Panc1 (cell line): ENCODE data around the gene RANGAP1. TPM values are rescaled to one million over a fixed set of nuclear protein-coding genes. Genes with fewer than 3 reads are reported as not detected.

Source experiments
- ATAC-seq: fragments of 200-7000 bp; cut with Tn5 transposase; 2 replicates; pipeline ENCODE4 v1.9.1; 2020; ENCODE audit warnings: mild to moderate bottlenecking, moderate library complexity
- BruUV-seq: library from RNA; stranded (reverse); fragments of 400-500 nt; replicated peaks from 2 replicates; lab custom pipeline; 2021; lab: Mats Ljungman, UMichigan
- CTCF ChIA-PET: fragments of 300-600 bp; sonication (Branson Sonifier 250); formaldehyde crosslinking; loops from one replicate; lab custom pipeline; 2022; ENCODE audit warnings: antibody characterized with exemption; lab: Charles Lee
- POLR2A ChIA-PET: fragments of 300-600 bp; sonication (Branson Sonifier 250); formaldehyde crosslinking; loops from one replicate; lab custom pipeline; 2022; ENCODE audit warnings: antibody characterized with exemption; lab: Charles Lee
- DNase-seq: peaks from one replicate; pipeline ENCODE4 v3.0.0-alpha.2; 2010; ENCODE audit warnings: low read depth, low spot score
- H3K27ac ChIP-seq: 2 replicates; pipeline ENCODE4 v1.5.1; 2011; ENCODE audit warnings: mild to moderate bottlenecking, low read length, inconsistent platforms
- H3K27me3 ChIP-seq: fragments of 200-500 bp; sonication (Bioruptor generic); 2 replicates; pipeline ENCODE4 v1.6.0; 2014; ENCODE audit warnings: low read length, inconsistent platforms; ENCODE audit not compliant: control insufficient read depth, insufficient read depth
- H3K36me3 ChIP-seq: fragments of 200-500 bp; sonication (Bioruptor generic); 2 replicates; pipeline ENCODE4 v1.5.1; 2014; ENCODE audit warnings: inconsistent platforms, mild to moderate bottlenecking, low read length, moderate library complexity; ENCODE audit not compliant: control insufficient read depth, insufficient read depth
- H3K4me1 ChIP-seq: 2 replicates; pipeline ENCODE4 v1.5.1; 2011; ENCODE audit warnings: inconsistent platforms, mild to moderate bottlenecking, low read length, moderate library complexity; ENCODE audit not compliant: control insufficient read depth, insufficient read depth
- H3K4me3 ChIP-seq, 2 experiments: 2 replicates each; pipeline ENCODE4 v1.5.1; 2011 to 2012; ENCODE audit warnings: low read depth in 2 of 2, low read length in 2 of 2, mild to moderate bottlenecking in 2 of 2, inconsistent platforms in 1 of 2, moderate library complexity in 1 of 2
- H3K9me3 ChIP-seq: fragments of 200-500 bp; sonication (Bioruptor generic); 2 replicates; pipeline ENCODE4 v1.5.1; 2014; ENCODE audit warnings: low read depth, mild to moderate bottlenecking, inconsistent platforms, low read length, moderate library complexity; ENCODE audit not compliant: control insufficient read depth, insufficient read depth
- CTCF ChIP-seq: fragments of 450-650 bp; IDR thresholded peaks from 2 replicates; pipeline ENCODE4 v1.5.1; 2017; ENCODE audit warnings: mild to moderate bottlenecking
- POLR2AphosphoS5 ChIP-seq: IDR thresholded peaks from 2 replicates; pipeline ENCODE4 v1.6.1; 2012; ENCODE audit warnings: mild to moderate bottlenecking, low read depth, low read length, moderate library complexity
- REST ChIP-seq, 2 experiments: IDR thresholded peaks; 2 replicates each; pipeline ENCODE4 v1.6.1; 2011 to 2012; ENCODE audit warnings: low read depth in 2 of 2, control low read depth in 1 of 2, low read length in 1 of 2, mild to moderate bottlenecking in 1 of 2, moderate library complexity in 1 of 2; ENCODE audit not compliant: insufficient read depth in 1 of 2
- SIN3A ChIP-seq: IDR thresholded peaks from 2 replicates; pipeline ENCODE4 v1.6.1; 2012; ENCODE audit warnings: low read depth, mild to moderate bottlenecking, low read length, moderate library complexity, borderline replicate concordance; ENCODE audit not compliant: insufficient read depth
- TCF7L2 ChIP-seq: IDR thresholded peaks from 2 replicates; pipeline ENCODE4 v1.6.1; 2011; ENCODE audit warnings: mild to moderate bottlenecking, low read depth, low read length, inconsistent platforms
- in situ Hi-C: cut with HindIII; loops from 2 replicates; pipeline ENCODE4 v1.10.0; 2016; ENCODE audit warnings: low sequenced_read_pairs, low pct_unique_long_range_greater_than_20kb
- intact Hi-C: fragments of 100-400 bp; cut with micrococcal nuclease; formaldehyde crosslinking; loops from one replicate; pipeline ENCODE4 v1.10.0; 2022; ENCODE audit not compliant: unreplicated experiment
- total RNA-seq: library from RNA; stranded (reverse); gene quantifications from one replicate; pipeline ENCODE4 v1.2.1, GENCODE V29; 2021; ENCODE audit not compliant: unreplicated experiment

The RANGAP1 gene
- total RNA-seq, 1 experiment from 2014 or later: 140 TPM

DNA sequence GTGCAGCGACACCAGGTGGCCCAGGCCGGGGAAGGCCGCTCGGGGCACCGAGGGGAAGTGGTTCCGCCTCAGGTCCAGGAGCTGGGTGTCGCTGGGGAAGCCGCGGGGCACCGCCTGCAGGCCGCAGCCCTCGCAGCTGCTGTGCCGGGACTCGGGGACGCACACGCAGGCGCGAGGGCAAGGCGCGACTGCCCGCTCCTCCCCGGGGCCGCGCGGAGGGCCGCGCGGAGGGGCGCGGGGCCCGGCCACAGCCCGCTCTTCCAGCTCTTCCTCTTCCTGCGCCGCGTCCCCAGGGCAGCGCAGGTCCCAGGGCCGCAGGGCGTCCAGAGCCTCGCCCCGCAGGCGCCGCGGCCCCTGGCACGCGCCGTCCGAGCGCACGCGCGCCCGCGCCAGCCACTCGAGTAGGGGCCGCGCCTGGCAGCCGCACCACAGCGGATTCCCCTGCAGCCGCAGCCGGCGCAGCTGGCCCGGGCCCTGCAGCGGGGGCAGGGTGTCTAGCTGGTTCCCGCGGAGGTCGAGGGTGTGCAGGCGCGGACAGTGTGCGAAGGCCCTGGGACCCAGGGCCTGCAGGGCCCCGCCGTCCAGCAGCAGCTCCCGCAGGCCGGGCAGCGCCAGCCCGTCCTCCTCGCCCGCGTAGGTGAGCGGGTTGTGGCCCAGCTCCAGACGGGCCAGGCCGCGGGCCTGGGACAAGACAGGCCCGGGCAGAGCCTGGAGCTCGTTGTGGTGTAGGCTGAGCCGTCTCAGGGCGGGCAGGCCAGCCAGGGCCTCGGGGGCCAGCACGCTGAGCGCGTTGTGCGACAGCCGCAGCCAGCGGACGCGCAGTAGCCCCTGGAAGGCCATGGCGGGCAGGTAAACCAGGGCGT is 48.0 kb downstream of the RANGAP1 start:
- no peaks in the 10 kb centered on the region for H3K27me3 ChIP-seq
- no peak for DNase-seq
- TF ChIP-seq SIN3A (no peak), POLR2AphosphoS5 (no peak), REST (IDR thresholded peaks at IDR 0.05; ENCODE audit: insufficient read depth in 1 of 2, low read depth in 2 of 2, low read length in 1 of 2) (no peak), CTCF (peak; percentile 80; the same call in 1 of the 2 replicates), TCF7L2 (no peak)
- ChIA-PET CTCF (interaction anchor here (0.9 to 1.3 kb wide), 2 partner anchors 315 to 324 kb away, joined by 5 read pairs; no protein-coding TSS in a partner anchor), POLR2A (no interaction called here)
- no peaks in the 10 kb centered on the region for H3K4me1 ChIP-seq
- no peaks in the 10 kb centered on the region for H3K36me3 ChIP-seq
- H3K4me3 ChIP-seq: peak overlapping the region in 1 of 2 experiments; percentile 17; a peak in 3 of 4 replicates
- no peaks in the 10 kb centered on the region for H3K9me3 ChIP-seq
- ATAC-seq: peak; percentile 72
- no peak overlapping the region for H3K27ac ChIP-seq
- in situ Hi-C loops (no loop called here), intact Hi-C loops (no loop called here)
- no TSS peak for BruUV-seq

- POLR2A ChIA-PET: no interaction called here
- no peak for DNase-seq
- CTCF ChIA-PET: interaction anchor here (0.9 kb wide), 1 partner anchor 323 kb away, joined by 5 read pairs; no protein-coding TSS in a partner anchor
- no peak overlapping the region for H3K27ac ChIP-seq
- no TSS peak for BruUV-seq
- no peaks in the 10 kb centered on the region; the same call in 1 of the 2 replicates for H3K4me1 ChIP-seq
- H3K9me3 ChIP-seq: no peaks in the 10 kb centered on the region
- no peaks in the 10 kb centered on the region for H3K36me3 ChIP-seq
- H3K4me3 ChIP-seq: peak overlapping the region in 1 of 2 experiments; percentile 17; a peak in 3 of 4 replicates
- intact Hi-C loops: no loop called here
- ATAC-seq: no peak
- in situ Hi-C loops: no loop called here
- TF ChIP-seq CTCF (no peak), TCF7L2 (no peak), SIN3A (no peak), REST (IDR thresholded peaks at IDR 0.05; ENCODE audit: insufficient read depth in 1 of 2, low read depth in 2 of 2, low read length in 1 of 2) (no peak), POLR2AphosphoS5 (no peak)
- H3K27me3 ChIP-seq: no peaks in the 10 kb centered on the region
Observed at GRCh38 chr22:41237036-41237706, 48.8 kb downstream of the RANGAP1 start.
